Endothelial cell of umbilical vein (primary cell): ENCODE data around the gene NPLOC4. TPM values are rescaled to one million over a fixed set of nuclear protein-coding genes. Genes with fewer than 3 reads are reported as not detected.

Source experiments
- BruUV-seq: library from RNA; stranded (reverse); fragments of 400-500 nt; replicated peaks from 2 replicates; lab custom pipeline; 2021; lab: Mats Ljungman, UMichigan
- CTCF ChIA-PET: fragments of 300-600, 350-600 bp; sonication (Branson Sonifier 250); formaldehyde crosslinking; loops from one replicate; lab custom pipeline; 2021; ENCODE audit warnings: antibody characterized with exemption, inconsistent platforms; lab: Charles Lee
- POLR2A ChIA-PET: fragments of 300-600, 350-600 bp; sonication (Branson Sonifier 250); formaldehyde crosslinking; loops from one replicate; lab custom pipeline; 2021; ENCODE audit warnings: antibody characterized with exemption, inconsistent platforms; lab: Charles Lee
- DNase-seq: peaks from one replicate; pipeline ENCODE4 v3.0.0-alpha.2; 2011; ENCODE audit warnings: low read depth, low spot score
- FAIRE-seq: peaks from 2 replicates; lab custom pipeline; 2011; peaks lifted over from hg19 to GRCh38; lab: Jason Lieb, UNC
- H2AFZ ChIP-seq: 2 replicates; pipeline ENCODE4 v1.6.0; 2012; ENCODE audit warnings: low read depth, low read length, control low read depth, inconsistent platforms
- H3K27ac ChIP-seq: 2 replicates; pipeline ENCODE4 v1.5.1; 2011; ENCODE audit warnings: low read depth, mild to moderate bottlenecking, control low read depth, low read length, moderate library complexity; ENCODE audit not compliant: insufficient read depth
- H3K27me3 ChIP-seq, 2 experiments: 2 replicates each; pipeline versions ENCODE4 v1.6.0 to v1.6.1; 2011; ENCODE audit warnings: low read length in 2 of 2, mixed read lengths in 1 of 2; ENCODE audit not compliant: control insufficient read depth in 2 of 2, insufficient read depth in 2 of 2
- H3K36me3 ChIP-seq, 2 experiments: 2 replicates in 1 of 2; 3 replicates in 1 of 2; pipeline ENCODE4 v1.5.1; 2011; ENCODE audit warnings: low read length in 2 of 2, mild to moderate bottlenecking in 1 of 2, moderate library complexity in 1 of 2; ENCODE audit not compliant: control insufficient read depth in 2 of 2, insufficient read depth in 2 of 2; ENCODE audit errors: extremely low read depth in 1 of 2
- H3K4me1 ChIP-seq: 3 replicates; pipeline ENCODE4 v1.5.1; 2011; ENCODE audit warnings: mild to moderate bottlenecking, low read length; ENCODE audit not compliant: control insufficient read depth, insufficient read depth; ENCODE audit errors: extremely low read depth
- H3K4me2 ChIP-seq: 2 replicates; pipeline ENCODE4 v1.6.1; 2011; ENCODE audit warnings: low read length, control low read depth, mixed read lengths; ENCODE audit not compliant: insufficient read depth
- H3K4me3 ChIP-seq, 3 experiments: fragments of 200-600 bp in 1 of 3; sonication (generic), shearing (Covaris generic) in 1 of 3; replicated peaks in 1 of 3; 2 replicates each; pipeline ENCODE4 v1.5.1; 2011 to 2016; ENCODE audit warnings: control low read depth in 3 of 3, low read length in 3 of 3, mild to moderate bottlenecking in 2 of 3, inconsistent platforms in 1 of 3, low read depth in 1 of 3, moderate library complexity in 1 of 3; ENCODE audit not compliant: insufficient read depth in 1 of 3
- H3K79me2 ChIP-seq: 2 replicates; pipeline ENCODE4 v1.6.0; 2012; ENCODE audit warnings: low read length, inconsistent platforms; ENCODE audit not compliant: control insufficient read depth, insufficient read depth
- H3K9ac ChIP-seq: replicated peaks from 2 replicates; pipeline ENCODE3; 2011; ENCODE audit warnings: low read length, control low read depth; ENCODE audit not compliant: insufficient read depth; ENCODE audit errors: extremely low read depth
- H3K9me1 ChIP-seq: replicated peaks from 3 replicates; pipeline ENCODE4 v1.6.0; 2011; ENCODE audit warnings: mild to moderate bottlenecking, low read length; ENCODE audit not compliant: control insufficient read depth, insufficient read depth; ENCODE audit errors: extremely low read depth
- H3K9me3 ChIP-seq: replicated peaks from 2 replicates; pipeline ENCODE4 v1.5.1; 2012; ENCODE audit warnings: low read length, inconsistent platforms; ENCODE audit not compliant: control insufficient read depth, insufficient read depth
- H4K20me1 ChIP-seq: replicated peaks from 2 replicates; pipeline ENCODE3; 2011; ENCODE audit warnings: mild to moderate bottlenecking, low read length; ENCODE audit not compliant: control insufficient read depth, insufficient read depth; ENCODE audit errors: extremely low read depth
- FOS ChIP-seq: IDR thresholded peaks from 2 replicates; pipeline ENCODE4 v1.6.1; 2011; ENCODE audit warnings: mild to moderate bottlenecking, low read length, moderate library complexity, borderline replicate concordance; ENCODE audit not compliant: insufficient read depth
- MYC ChIP-seq: IDR thresholded peaks from one replicate; pipeline ENCODE4 v1.6.1; 2011; ENCODE audit warnings: mild to moderate bottlenecking, low read depth, low read length
- dilution Hi-C: fragments of 300-500 bp; cut with MboI; formaldehyde crosslinking; loops from one replicate; pipeline ENCODE4 v1.15.0; 2019; ENCODE audit warnings: low sequenced_read_pairs; ENCODE audit not compliant: extremely low pct_ligation_motif_present
- intact Hi-C: fragments of 100-400 bp; cut with micrococcal nuclease; formaldehyde crosslinking; loops from one replicate; pipeline ENCODE4 v1.10.0; 2022
- polyA plus RNA-seq, 4 experiments: library from polyadenylated mRNA; depleted of rRNA in 3 of 4; stranded (reverse) in 3 of 4; unstranded in 1 of 4; fragments of >200 nt; gene quantifications; 2 replicates each; pipeline versions ENCODE4 v1.2.1 to v1.2.3, GENCODE V29; 2011 to 2012; ENCODE audit warnings: missing spikeins in 1 of 4
- total RNA-seq: library from RNA; stranded (reverse); gene quantifications from 2 replicates; pipeline ENCODE4 v1.2.3, GENCODE V29; 2021
- TF ChIP-seq, protein P1 (sequence below): IDR thresholded peaks from 2 replicates; pipeline ENCODE4 v1.6.1; 2011; ENCODE audit not compliant: insufficient read depth, insufficient read length
- TF ChIP-seq, protein P2 (sequence below), 2 donors: IDR thresholded peaks; 1 replicate in 1 of 2; 2 replicates in 1 of 2; pipeline ENCODE4 v1.5.1; 2011; ENCODE audit warnings: low read length in 2 of 2, mild to moderate bottlenecking in 2 of 2, moderate library complexity in 2 of 2, control low read depth in 1 of 2, inconsistent platforms in 1 of 2, low read depth in 1 of 2; ENCODE audit not compliant: insufficient read depth in 1 of 2; ENCODE audit errors: extremely low read depth in 1 of 2

NPLOC4 gene
- total and polyA plus RNA-seq, 2 donors (not counting 3 experiments of a cell fraction or from before 2014, with no cell fraction given) = 150 to 175 TPM

DNA sequence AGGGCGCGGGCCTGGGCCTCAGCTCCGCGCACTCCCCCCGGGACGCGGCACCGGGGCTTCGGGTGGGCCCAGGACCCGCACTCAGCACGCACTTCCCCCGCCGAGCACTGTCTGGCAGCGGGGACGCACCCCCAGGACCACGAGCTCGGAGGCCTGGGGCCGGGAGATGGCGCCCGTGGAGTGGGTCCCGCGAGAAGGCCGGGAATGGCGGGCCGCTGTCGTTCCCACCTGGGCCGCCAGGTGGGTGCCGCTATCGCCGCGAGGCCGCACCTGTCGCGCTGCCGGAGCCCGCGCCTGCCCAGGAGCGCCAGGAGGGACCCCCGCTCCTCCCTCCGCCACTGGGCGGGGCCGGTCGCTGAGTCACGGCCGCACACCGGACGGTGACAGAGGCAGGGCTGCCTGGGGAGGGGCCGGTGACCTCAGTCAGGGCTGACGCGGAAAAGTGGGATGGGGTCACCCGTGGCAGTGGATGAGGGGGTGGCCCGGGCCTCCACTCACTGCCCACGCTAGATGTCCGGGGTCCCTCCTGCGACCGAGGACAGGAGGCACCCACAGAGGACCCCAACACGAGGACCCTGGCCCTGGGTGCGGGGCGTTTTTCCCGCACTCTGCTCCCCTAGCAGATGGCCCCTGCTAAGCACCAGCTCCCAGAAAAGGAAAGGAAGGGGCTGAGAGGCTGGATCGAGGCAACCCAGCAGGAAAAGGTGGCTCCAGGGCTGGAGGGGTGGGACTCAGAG, 117.5 kb downstream of the NPLOC4 start:
- Histone ChIP-seq H3K4me3 (peak overlapping the region; percentile 11 to 32 (median 22)), H3K4me2 (peak overlapping the region; percentile 70), H3K79me2 (peaks cover 25% of the 10 kb centered on the region), H3K36me3 (no peaks in the 10 kb centered on the region), H4K20me1 (no peaks in the 10 kb centered on the region), H3K27me3 (no peaks in the 10 kb centered on the region), H3K9me1 (no peaks in the 10 kb centered on the region), H3K9ac (no peak overlapping the region), H2AFZ (peak overlapping the region; percentile 39), H3K9me3 (no peaks in the 10 kb centered on the region), H3K4me1 (peaks cover 23% of the 10 kb centered on the region), H3K27ac (no peak overlapping the region)
- intact Hi-C loops (no loop called here), dilution Hi-C loops (no loop called here)
- TF ChIP-seq, protein P1, sequence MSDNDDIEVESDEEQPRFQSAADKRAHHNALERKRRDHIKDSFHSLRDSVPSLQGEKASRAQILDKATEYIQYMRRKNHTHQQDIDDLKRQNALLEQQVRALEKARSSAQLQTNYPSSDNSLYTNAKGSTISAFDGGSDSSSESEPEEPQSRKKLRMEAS = no peak
- TF ChIP-seq, protein P2, sequence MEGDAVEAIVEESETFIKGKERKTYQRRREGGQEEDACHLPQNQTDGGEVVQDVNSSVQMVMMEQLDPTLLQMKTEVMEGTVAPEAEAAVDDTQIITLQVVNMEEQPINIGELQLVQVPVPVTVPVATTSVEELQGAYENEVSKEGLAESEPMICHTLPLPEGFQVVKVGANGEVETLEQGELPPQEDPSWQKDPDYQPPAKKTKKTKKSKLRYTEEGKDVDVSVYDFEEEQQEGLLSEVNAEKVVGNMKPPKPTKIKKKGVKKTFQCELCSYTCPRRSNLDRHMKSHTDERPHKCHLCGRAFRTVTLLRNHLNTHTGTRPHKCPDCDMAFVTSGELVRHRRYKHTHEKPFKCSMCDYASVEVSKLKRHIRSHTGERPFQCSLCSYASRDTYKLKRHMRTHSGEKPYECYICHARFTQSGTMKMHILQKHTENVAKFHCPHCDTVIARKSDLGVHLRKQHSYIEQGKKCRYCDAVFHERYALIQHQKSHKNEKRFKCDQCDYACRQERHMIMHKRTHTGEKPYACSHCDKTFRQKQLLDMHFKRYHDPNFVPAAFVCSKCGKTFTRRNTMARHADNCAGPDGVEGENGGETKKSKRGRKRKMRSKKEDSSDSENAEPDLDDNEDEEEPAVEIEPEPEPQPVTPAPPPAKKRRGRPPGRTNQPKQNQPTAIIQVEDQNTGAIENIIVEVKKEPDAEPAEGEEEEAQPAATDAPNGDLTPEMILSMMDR (IDR thresholded peaks at IDR 0.05; ENCODE audit: extremely low read depth in 1 of 2, insufficient read depth in 1 of 2, low read depth in 1 of 2, low read length in 2 of 2) = peak; percentile 8 to 43
- TF ChIP-seq MYC = no peak
- TF ChIP-seq FOS = peak; percentile 53
- BruUV-seq = no TSS peak
- peak; percentile 4 for FAIRE-seq
- CTCF ChIA-PET = interaction anchor here (1.0 to 2.2 kb wide), 7 partner anchors 8 to 82 kb away, joined by 3 to 11 read pairs (median 4); partner anchors contain the start of genes FAAP100 and FSCN2
- POLR2A ChIA-PET = no interaction called here
- DNase-seq = no peak
